Choroid plexus epithelial cell (primary cell): ENCODE results near the gene RALGAPA2.

ENCODE experiments used
- DNase-seq: peaks from one replicate; pipeline ENCODE4 v3.0.0-alpha.2; 2010; ENCODE audit warnings: low read depth
- H3K4me3 ChIP-seq: 2 replicates; pipeline ENCODE4 v1.5.1; 2011; ENCODE audit warnings: low read depth, mild to moderate bottlenecking, control low read depth, low read length, moderate library complexity
- CTCF ChIP-seq: conservative IDR thresholded peaks from 2 replicates; pipeline ENCODE4 v1.5.1; 2011; ENCODE audit warnings: low read depth, mild to moderate bottlenecking, control low read depth, inconsistent platforms, low read length, moderate library complexity

Gene RALGAPA2

GRCh38 chr20:20752712-20753111 lies 40.3 kb upstream of the RALGAPA2 start:
- H3K4me3 ChIP-seq = no peak overlapping the region
- no peak for DNase-seq
- TF ChIP-seq CTCF = no peak

GRCh38 chr20:20747298-20747697 lies 34.9 kb upstream of the RALGAPA2 start:
- H3K4me3 ChIP-seq = no peak overlapping the region
- no peak for DNase-seq
- no peak for TF ChIP-seq CTCF

GRCh38 chr20:20744170-20744725 lies 31.8 kb upstream of the RALGAPA2 start:
- no peak for DNase-seq
- no peak overlapping the region for H3K4me3 ChIP-seq
- TF ChIP-seq CTCF = no peak

- DNase-seq = peak; percentile 18
- no peak overlapping the region for H3K4me3 ChIP-seq
- TF ChIP-seq CTCF = no peak
Measured at GRCh38 chr20:20743511-20744169, 31.2 kb upstream of the RALGAPA2 start.

GRCh38 chr20:20741087-20742045 lies 28.9 kb upstream of the RALGAPA2 start:
- TF ChIP-seq CTCF = no peak
- DNase-seq = no peak
- H3K4me3 ChIP-seq = no peak overlapping the region

- no peak overlapping the region for H3K4me3 ChIP-seq
- DNase-seq = no peak
- TF ChIP-seq CTCF = no peak
Measured at GRCh38 chr20:20740541-20740940, 28.1 kb upstream of the RALGAPA2 start.
